Breast epithelium (tissue), 3 donors: ENCODE measurements around the gene DR1.

Experiments used
- CTCF ChIP-seq, 3 donors: fragments of 450-650 bp; IDR thresholded peaks; one replicate each; pipeline ENCODE4 v1.5.1; 2016 to 2017; ENCODE audit warnings: antibody characterized with exemption in 3 of 3, mild to moderate bottlenecking in 3 of 3, moderate library complexity in 3 of 3
- POLR2A ChIP-seq: fragments of 450-650 bp; IDR thresholded peaks from one replicate; pipeline ENCODE4 v1.6.1; 2016; ENCODE audit warnings: antibody characterized with exemption, mild to moderate bottlenecking, moderate library complexity

- TF ChIP-seq CTCF (IDR thresholded peaks at IDR 0.05) (no peak), POLR2A (no peak)
Observed at GRCh38 chr1:93350875-93351274, 5.2 kb downstream of the DR1 start.
